NOMO-1 (cell line): ENCODE results near the gene FAR1.

Experiments
- DNase-seq, 2 experiments: peaks; one replicate each; lab custom pipeline; 2025; ENCODE audit not compliant: unreplicated experiment in 2 of 2; lab: John Stamatoyannopoulos, UW

The FAR1 gene

GRCh38 chr11:13772223-13773046, 104.0 kb downstream of the FAR1 start:
- peak; percentile 68 to 78 for DNase-seq

- no peak for DNase-seq
These were observed 107.0 kb downstream of the FAR1 start for GRCh38 chr11:13775471-13775870.

GRCh38 chr11:13776134-13776815, 107.8 kb downstream of the FAR1 start:
- DNase-seq, result peak in 1 of 2 experiments; percentile 2

- DNase-seq, result no peak
These were observed 109.0 kb downstream of the FAR1 start for GRCh38 chr11:13777341-13777985.

- no peak for DNase-seq
These were observed 109.9 kb downstream of the FAR1 start for GRCh38 chr11:13778345-13778744.

GRCh38 chr11:13781153-13781552, 112.7 kb downstream of the FAR1 start:
- DNase-seq, result no peak
